Activated CD8-positive, alpha-beta memory T cell treated with anti-CD3 and anti-CD28 coated beads for 36 hours (primary cell): ENCODE results near the gene TMEM50B. TPM values are rescaled to one million over a fixed set of nuclear protein-coding genes. Genes with fewer than 3 reads are reported as not detected.
"Not testable (repeated sequence)": the region's sequence is repeated elsewhere in the genome, so short reads cannot be mapped to it uniquely, and the experiment has no call there.

Experiments
- CTCF ChIA-PET: fragments of 350-600 bp; sonication (Branson Sonifier 250); formaldehyde crosslinking; loops from one replicate; lab custom pipeline; 2021; ENCODE audit warnings: antibody characterized with exemption; lab: Charles Lee
- POLR2A ChIA-PET: fragments of 350-600 bp; sonication (Branson Sonifier 250); formaldehyde crosslinking; loops from one replicate; lab custom pipeline; 2021; ENCODE audit warnings: antibody characterized with exemption; lab: Charles Lee
- total RNA-seq, 2 experiments: library from RNA; stranded (reverse); gene quantifications; one replicate each; pipeline ENCODE4 v1.2.3, GENCODE V29; 2021

Gene TMEM50B
- total RNA-seq = 10 to 100 TPM; 14.9 to 16.7 TPM

GRCh38 chr21:33479679-33480480, at the start of gene TMEM50B:
Gene TMEM50B, minus strand, starts transcription at chr21:33479974. Its CDS starts 11,089 bp downstream, at chr21:33468885.
- ChIA-PET CTCF (interaction anchor here (0.6 to 4.1 kb wide), 4 partner anchors 11 to 280 kb away, joined by 3 to 12 read pairs (median 4); partner anchors contain the start of gene DNAJC28), POLR2A (interaction anchor here (0.5 to 3.0 kb wide), 10 partner anchors 10 to 732 kb away, joined by 3 to 34 read pairs (median 4); partner anchors contain the start of genes DNAJC28, DONSON, GART and SON)

GRCh38 chr21:33522953-33523349, 43.2 kb upstream of the TMEM50B start:
- ChIA-PET CTCF (no interaction called here), POLR2A (no interaction called here)

DNA sequence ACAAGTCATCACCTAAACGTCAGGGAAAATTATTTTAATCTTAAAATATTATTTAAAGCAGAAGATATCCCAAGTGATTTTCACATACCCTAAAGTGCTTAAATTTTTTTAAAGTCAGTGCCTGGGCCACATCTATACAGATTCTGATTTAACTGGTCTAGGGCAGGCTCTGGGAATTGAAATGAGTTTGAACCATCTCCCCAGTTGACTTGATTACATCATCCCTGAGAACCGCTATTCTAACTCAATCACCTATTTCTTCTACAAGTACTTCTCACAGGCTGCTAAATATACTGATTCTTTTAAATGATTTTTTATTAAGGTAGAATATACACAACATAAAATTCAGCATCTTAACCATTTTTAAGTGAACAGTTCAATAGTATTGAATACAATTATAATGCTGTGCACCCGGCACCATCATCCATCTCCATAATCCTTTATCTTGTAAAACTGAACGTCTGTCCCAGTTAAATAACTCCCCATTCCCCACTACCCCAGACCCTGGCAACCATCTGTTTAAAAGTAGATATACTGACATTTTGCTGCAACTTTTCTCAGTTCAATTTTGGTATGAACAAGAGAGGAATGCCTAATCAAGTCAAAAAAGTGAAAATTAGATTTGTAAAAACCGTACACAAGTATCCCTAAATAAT, 42.7 kb upstream of the TMEM50B start:
- ChIA-PET CTCF (interaction anchor here (0.6 kb wide), 1 partner anchor 317 kb away, joined by 4 read pairs; no protein-coding TSS in a partner anchor), POLR2A (no interaction called here)

GRCh38 chr21:33518899-33519298, 39.1 kb upstream of the TMEM50B start:
- CTCF ChIA-PET = interaction anchor here (0.6 kb wide), 1 partner anchor 15 kb away, joined by 5 read pairs; no protein-coding TSS in a partner anchor
- POLR2A ChIA-PET = interaction anchor here (1.1 kb wide), 1 partner anchor 39 kb away, joined by 6 read pairs; no protein-coding TSS in a partner anchor

DNA sequence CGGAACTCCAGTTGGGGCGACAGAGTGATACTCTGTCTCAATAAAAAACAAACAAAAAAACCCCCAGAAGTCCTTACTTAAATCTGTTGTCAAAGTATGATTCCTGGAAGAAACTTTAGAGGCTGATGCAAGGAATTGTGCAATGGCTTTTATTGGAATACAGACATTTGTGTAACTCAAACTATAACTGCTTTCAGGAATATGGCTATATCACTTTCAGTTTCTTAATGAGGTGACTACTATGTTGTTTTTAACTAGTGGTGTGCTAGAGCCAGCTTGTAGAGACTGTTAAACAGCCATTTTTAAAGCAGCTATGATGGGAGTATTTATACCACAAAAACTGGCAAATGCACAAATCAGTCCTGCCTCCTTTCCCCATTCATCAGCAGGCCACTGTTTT, 34.5 kb upstream of the TMEM50B start:
- CTCF ChIA-PET = interaction anchor here (0.6 kb wide), 1 partner anchor 93 kb away, joined by 4 read pairs; no protein-coding TSS in a partner anchor
- POLR2A ChIA-PET = no interaction called here

DNA sequence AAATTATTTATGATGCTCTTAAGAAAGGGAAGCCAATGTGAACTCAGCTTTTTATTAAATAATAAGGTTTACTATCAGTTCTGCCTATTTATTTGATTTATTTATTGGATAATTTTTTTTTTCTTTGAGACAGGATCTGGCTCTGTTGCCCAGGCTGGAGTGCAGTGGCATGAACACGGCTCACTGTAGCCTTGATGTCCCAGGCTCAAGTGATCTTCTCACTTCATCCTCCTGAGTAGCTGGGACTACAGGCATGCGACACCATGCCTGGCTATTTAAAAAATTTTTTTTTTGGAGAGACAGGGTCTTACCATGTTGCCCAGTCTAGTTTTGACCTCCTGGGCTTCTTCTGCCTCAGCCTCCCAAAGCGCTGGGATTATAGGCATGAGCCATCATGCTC, 32.7 kb upstream of the TMEM50B start:
- ChIA-PET POLR2A (interaction anchor here (0.6 kb wide), 1 partner anchor 33 kb away, joined by 3 read pairs; no protein-coding TSS in a partner anchor), CTCF (interaction anchor here (0.8 kb wide), 1 partner anchor 12 kb away, joined by 5 read pairs; no protein-coding TSS in a partner anchor)

DNA sequence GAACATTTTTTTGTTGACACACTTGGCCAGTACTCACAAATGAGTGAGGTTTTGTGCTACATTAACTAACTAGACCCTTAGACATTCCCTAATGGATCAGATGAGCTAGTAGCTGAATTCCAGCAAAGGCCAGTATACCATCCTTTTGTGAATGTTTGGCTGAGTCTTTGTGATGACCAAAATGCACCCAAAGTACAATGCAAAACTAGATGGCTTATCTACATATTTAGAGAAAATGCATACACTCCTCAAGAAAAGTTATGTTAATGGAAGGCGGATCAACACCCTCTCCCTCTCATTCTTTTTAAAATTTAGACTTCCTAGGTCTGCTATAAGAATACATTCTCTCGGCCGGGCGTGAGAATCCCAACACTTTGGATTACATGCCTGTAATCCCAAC, 31.9 kb upstream of the TMEM50B start:
- ChIA-PET CTCF (no interaction called here), POLR2A (interaction anchor here (0.5 kb wide), 1 partner anchor 82 kb away, joined by 4 read pairs; no protein-coding TSS in a partner anchor)

DNA sequence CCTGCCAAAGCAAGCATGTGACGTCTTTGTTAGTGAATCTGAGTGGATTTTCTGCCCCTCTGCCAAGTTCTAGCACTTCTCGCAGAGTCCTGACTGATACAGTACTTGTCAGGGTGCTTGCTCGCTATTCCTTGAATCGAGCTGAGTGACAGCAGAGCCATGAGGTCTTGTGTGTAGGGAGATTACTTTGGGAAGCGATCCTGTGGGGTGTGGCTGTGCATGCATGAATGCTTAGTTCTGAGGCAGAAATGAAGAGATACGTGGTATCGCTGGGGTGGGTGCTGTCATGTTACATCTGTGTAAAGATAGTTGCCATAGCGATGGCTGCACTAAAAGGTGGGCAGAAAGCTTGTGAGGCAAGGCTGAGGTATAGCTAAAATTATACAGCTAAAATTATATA, 31.1 kb upstream of the TMEM50B start:
- CTCF ChIA-PET = no interaction called here
- POLR2A ChIA-PET = no interaction called here

DNA sequence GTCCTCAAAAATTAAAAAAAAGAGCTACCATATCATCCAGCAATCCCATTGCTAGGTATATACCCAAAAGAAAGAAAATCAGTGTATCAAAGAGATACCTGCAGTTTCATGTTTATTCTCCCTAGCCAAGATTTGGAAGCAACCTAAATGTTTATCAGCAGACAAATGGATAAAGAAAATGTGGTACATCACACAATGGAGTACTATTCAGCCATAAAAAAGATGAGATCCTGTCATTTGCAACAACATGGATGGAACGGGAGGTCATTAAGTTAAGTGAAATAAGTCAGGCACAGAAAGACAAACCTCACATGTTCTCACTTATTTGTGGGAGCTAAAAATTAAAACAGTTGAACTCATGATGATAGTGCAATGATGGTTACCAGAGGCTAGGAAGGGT, 27.2 kb upstream of the TMEM50B start:
- POLR2A ChIA-PET, CTCF ChIA-PET: not testable (repeated sequence)

- CTCF ChIA-PET = interaction anchor here (0.6 kb wide), 1 partner anchor 15 kb away, joined by 4 read pairs; no protein-coding TSS in a partner anchor
- POLR2A ChIA-PET = no interaction called here
Measured at GRCh38 chr21:33505833-33506232, 26.1 kb upstream of the TMEM50B start.

- CTCF ChIA-PET = interaction anchor here (1.0 kb wide), 1 partner anchor 61 kb away, joined by 3 read pairs; no protein-coding TSS in a partner anchor
- POLR2A ChIA-PET = no interaction called here
Measured at GRCh38 chr21:33496345-33496744, 16.6 kb upstream of the TMEM50B start.

DNA sequence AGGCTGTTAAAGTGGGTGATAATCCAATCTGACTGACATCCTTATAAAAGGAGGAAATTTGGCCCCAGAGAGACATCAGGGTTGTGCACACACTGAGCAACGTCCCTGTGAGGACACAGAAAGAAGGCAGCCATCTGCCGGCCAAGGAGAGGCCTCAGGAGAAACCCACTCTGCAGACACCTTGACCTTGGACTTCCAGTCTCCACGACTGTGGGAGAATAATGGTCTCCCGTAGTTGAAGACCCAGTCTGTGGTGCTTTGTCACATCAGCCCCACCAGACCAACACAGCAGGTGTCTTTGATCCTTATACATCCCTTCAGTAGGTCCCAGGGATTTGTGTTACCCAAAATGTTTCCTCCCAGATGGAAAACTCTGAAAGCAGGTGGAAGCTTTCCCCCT, 16.0 kb upstream of the TMEM50B start:
- ChIA-PET CTCF (no interaction called here), POLR2A (no interaction called here)

DNA sequence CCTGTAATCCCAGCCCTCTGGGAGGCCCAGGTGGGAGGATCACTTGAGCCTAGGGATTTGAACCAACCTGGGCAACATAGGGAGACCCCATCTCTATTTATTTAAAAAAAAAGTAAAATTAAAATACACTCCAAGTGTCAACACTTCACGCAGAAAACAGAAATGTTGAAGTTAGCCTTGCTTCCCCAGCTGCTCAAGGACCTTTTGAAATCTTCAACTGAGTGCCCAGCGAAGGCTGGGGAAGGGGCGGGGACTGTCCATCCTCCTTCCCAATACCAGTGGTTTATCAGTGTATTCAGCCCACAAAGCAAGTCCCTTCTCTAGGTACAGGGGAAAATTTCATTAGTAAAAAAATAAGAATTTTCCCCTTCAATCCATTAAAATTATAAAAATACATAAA, 14.0 kb upstream of the TMEM50B start:
- ChIA-PET POLR2A (no interaction called here), CTCF (no interaction called here)

DNA sequence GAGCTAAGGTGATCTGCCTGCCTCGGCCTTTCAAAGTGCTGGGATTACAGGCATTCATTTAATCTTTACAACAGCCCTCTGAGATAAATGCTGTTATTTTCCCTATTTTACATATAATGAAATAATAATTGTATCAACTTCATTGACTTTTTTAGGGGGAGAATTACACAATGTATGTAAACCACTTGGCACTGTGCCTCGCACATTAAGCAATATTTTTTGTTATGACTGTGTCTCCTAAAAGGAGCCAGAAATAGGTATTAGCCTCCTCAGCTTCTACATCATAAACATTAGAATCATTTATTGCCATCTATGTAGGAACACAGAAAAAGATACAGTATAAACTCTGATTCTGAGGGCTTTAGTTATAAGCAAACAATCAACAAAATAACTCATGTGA, 12.8 kb upstream of the TMEM50B start:
- POLR2A ChIA-PET = interaction anchor here (0.7 kb wide), 1 partner anchor 13 kb away, joined by 5 read pairs; the partner anchor contains the start of gene TMEM50B

GRCh38 chr21:33491373-33492102, 11.8 kb upstream of the TMEM50B start, which contains the start of gene DNAJC28:
Gene DNAJC28, minus strand, starts transcription at chr21:33491716. Its CDS starts 2,323 bp downstream, at chr21:33489393.
- POLR2A ChIA-PET = interaction anchor here (0.9 to 3.5 kb wide), 3 partner anchors 11 to 97 kb away, joined by 4 to 34 read pairs (median 5); partner anchors contain the start of genes DONSON and TMEM50B
- CTCF ChIA-PET = interaction anchor here (2.3 kb wide), 1 partner anchor 11 kb away, joined by 12 read pairs; the partner anchor contains the start of gene TMEM50B

More for the DNA sequence above, 12.8 kb upstream of the TMEM50B start:
- CTCF ChIA-PET = no interaction called here

DNA sequence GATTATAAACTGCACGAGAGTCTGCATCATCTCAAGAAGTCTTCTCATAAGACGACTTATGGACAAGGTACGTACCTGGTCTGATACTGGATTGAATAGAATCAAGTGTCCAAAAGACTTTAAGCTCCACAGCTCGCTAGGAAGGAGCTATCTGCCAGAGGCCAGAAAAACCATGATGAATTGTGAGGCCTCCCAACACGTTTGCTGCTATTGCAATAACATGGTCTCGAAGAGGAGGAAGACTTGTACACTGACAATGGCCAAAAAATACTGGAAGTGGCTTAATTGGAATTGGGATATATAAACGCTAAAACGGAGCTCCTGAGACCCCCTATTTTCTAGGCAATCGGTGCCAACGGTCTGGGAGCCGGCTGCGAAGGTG, 11.2 kb upstream of the TMEM50B start:
- POLR2A ChIA-PET = interaction anchor here (0.5 to 3.5 kb wide), 4 partner anchors 11 to 98 kb away, joined by 4 to 34 read pairs (median 5); partner anchors contain the start of genes DONSON and TMEM50B
- CTCF ChIA-PET = interaction anchor here (2.3 kb wide), 1 partner anchor 10 kb away, joined by 12 read pairs; the partner anchor contains the start of gene TMEM50B

GRCh38 chr21:33488936-33489335, 9.2 kb upstream of the TMEM50B start:
- ChIA-PET POLR2A (interaction anchor here (3.5 kb wide), 1 partner anchor 9 kb away, joined by 34 read pairs; the partner anchor contains the start of gene TMEM50B), CTCF (interaction anchor here (0.6 kb wide), 1 partner anchor 272 kb away, joined by 3 read pairs; no protein-coding TSS in a partner anchor)

GRCh38 chr21:33487996-33488395, 8.2 kb upstream of the TMEM50B start:
- POLR2A ChIA-PET = no interaction called here
- CTCF ChIA-PET = no interaction called here
